ENCODE results near the gene FAM3D.
A peak's percentile ranks its signal among the peaks of the same experiment; 100 is the strongest.

The FAM3D gene

DNA sequence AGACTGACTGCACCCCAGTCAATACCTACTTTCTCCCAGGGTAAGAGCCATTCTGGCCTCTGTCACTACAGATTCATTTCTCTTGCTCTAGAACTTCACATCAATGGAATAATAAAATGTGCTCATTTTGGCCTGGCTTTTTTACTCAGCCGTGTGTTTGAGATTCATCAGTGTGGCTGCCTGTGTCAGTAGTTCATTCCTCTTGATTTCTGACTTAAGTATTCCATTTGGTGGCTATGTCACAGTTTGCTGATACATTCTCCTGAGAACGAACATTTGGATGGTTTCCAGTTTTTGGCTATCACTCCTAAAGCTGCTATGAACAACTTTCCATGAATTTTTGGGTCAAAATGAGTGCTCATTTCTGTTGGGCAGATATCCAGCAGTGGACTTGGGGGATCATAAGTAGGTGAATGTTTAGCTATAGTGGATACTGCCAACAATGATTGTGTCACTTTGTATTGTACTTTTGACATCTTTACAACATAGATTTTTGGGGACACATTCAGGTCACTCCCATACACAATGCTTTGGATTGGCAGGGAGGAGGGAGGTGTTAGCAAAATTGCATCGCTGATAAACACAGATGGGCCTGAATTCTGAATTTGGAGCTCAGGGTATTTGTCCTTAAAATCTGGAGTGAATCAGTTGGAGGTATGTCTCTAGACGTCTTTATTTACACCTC, 69.6 kb downstream of the FAM3D start:
- no peak for TF ChIP-seq CTCF (IDR thresholded peaks at IDR 0.05)

- TF ChIP-seq CTCF (IDR thresholded peaks at IDR 0.05), result no peak
Measured at GRCh38 chr3:58594117-58594516, 72.5 kb downstream of the FAM3D start.

- TF ChIP-seq CTCF (IDR thresholded peaks at IDR 0.05), result no peak
Measured at GRCh38 chr3:58591517-58592510, 74.8 kb downstream of the FAM3D start.

- no peak for TF ChIP-seq CTCF (IDR thresholded peaks at IDR 0.05)
Measured at GRCh38 chr3:58588030-58588614, 78.5 kb downstream of the FAM3D start.

- no peak for TF ChIP-seq CTCF (IDR thresholded peaks at IDR 0.05)
Measured at GRCh38 chr3:58586776-58587192, 79.8 kb downstream of the FAM3D start.

DNA sequence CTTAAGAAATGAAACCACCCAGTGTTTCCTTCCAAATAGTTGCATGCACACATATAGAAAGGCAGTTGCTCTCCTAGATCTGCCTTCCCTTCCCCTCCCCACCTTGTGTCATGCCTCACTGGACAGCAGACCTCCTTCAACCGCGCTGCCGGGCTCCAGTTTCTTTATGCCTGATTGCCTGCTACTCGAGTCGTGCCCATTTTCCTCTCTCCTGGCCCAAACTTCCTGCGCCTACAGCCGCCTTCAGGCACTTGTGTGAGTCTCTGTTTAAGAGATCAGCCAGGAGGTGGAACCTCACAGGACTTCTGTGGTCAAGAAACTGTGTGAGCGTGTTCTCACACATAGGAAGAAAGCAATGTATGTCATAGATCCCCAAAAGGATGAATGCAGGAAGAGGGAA, 80.6 kb downstream of the FAM3D start:
- no peak for TF ChIP-seq CTCF (IDR thresholded peaks at IDR 0.05)

GRCh38 chr3:58585005-58585786, 81.4 kb downstream of the FAM3D start:
- TF ChIP-seq CTCF (IDR thresholded peaks at IDR 0.05), result peak; percentile 64

Data from LNCAP (cell line).